ENCODE results near the gene P3H4.
A peak's percentile ranks its signal among the peaks of the same experiment; 100 is the strongest.
"Not testable (repeated sequence)": the region's sequence is repeated elsewhere in the genome, so short reads cannot be mapped to it uniquely, and the experiment has no call there.

Gene P3H4

GRCh38 chr17:41792845-41793783, 18.6 kb downstream of the P3H4 start:
- DNase-seq = no peak

- no peak for DNase-seq
Measured at GRCh38 chr17:41787021-41787418, 24.7 kb downstream of the P3H4 start.

- peak; percentile 100 for DNase-seq
Measured at GRCh38 chr17:41786227-41787020, 25.3 kb downstream of the P3H4 start, which contains the start of gene JUP. Gene JUP, minus strand, starts transcription at chr17:41786711. Its CDS starts 14,857 bp downstream, at chr17:41771854.

GRCh38 chr17:41785859-41786226, 25.9 kb downstream of the P3H4 start:
- DNase-seq = no peak

GRCh38 chr17:41785091-41785858, 26.5 kb downstream of the P3H4 start:
- peak; percentile 51 for DNase-seq

- peak; percentile 80 for DNase-seq
Measured at GRCh38 chr17:41784207-41784744, 27.5 kb downstream of the P3H4 start.

- no peak for DNase-seq
Measured at GRCh38 chr17:41782142-41782541, 29.6 kb downstream of the P3H4 start.

GRCh38 chr17:41781404-41782110, 30.2 kb downstream of the P3H4 start:
- no peak for DNase-seq

- DNase-seq = no peak
Measured at GRCh38 chr17:41779954-41780353, 31.8 kb downstream of the P3H4 start.

GRCh38 chr17:41777574-41778188, 34.1 kb downstream of the P3H4 start:
- DNase-seq = peak; percentile 83

GRCh38 chr17:41777157-41777573, 34.6 kb downstream of the P3H4 start:
- DNase-seq = no peak

GRCh38 chr17:41776262-41776900, 35.4 kb downstream of the P3H4 start:
- not testable (repeated sequence) for DNase-seq

- no peak for DNase-seq
Measured at GRCh38 chr17:41775394-41776226, 36.1 kb downstream of the P3H4 start.

GRCh38 chr17:41773731-41774193, 38.0 kb downstream of the P3H4 start:
- DNase-seq = no peak

- DNase-seq = peak; percentile 38
Measured at GRCh38 chr17:41773190-41773588, 38.6 kb downstream of the P3H4 start.

- DNase-seq = no peak
Measured at GRCh38 chr17:41772586-41773189, 39.1 kb downstream of the P3H4 start.

- no peak for DNase-seq
Measured at GRCh38 chr17:41772218-41772585, 39.5 kb downstream of the P3H4 start.

GRCh38 chr17:41771389-41772206, 40.2 kb downstream of the P3H4 start:
- DNase-seq = no peak

- no peak for DNase-seq
Measured at GRCh38 chr17:41769985-41770384, 41.8 kb downstream of the P3H4 start.
